Chondrocyte (in vitro differentiated cells): ENCODE data around the gene KIF6. TPM values are rescaled to one million over a fixed set of nuclear protein-coding genes. Genes with fewer than 3 reads are reported as not detected.

Experiments
- DNase-seq: peaks from one replicate; pipeline ENCODE4 v3.0.0; 2021; ENCODE audit warnings: mixed read lengths, low spot score
- H3K27ac Mint-ChIP-seq: one replicate; pipeline ENCODE4 v1.8.0; 2021; ENCODE audit warnings: mild to moderate bottlenecking, moderate library complexity, mixed read lengths; ENCODE audit not compliant: unreplicated experiment
- H3K27me3 Mint-ChIP-seq: 2 replicates; pipeline ENCODE4 v1.8.0; 2021; ENCODE audit warnings: low read depth, mixed read lengths
- H3K36me3 Mint-ChIP-seq: 2 replicates; pipeline ENCODE4 v1.8.0; 2021; ENCODE audit warnings: low read depth, mixed read lengths
- H3K4me1 Mint-ChIP-seq: 2 replicates; pipeline ENCODE4 v1.8.0; 2021; ENCODE audit warnings: low read depth, mild to moderate bottlenecking, mixed read lengths
- H3K4me3 Mint-ChIP-seq: one replicate; pipeline ENCODE4 v1.8.0; 2021; ENCODE audit warnings: mild to moderate bottlenecking, moderate library complexity, mixed read lengths; ENCODE audit not compliant: unreplicated experiment
- H3K9me3 Mint-ChIP-seq: 2 replicates; pipeline ENCODE4 v1.8.0; 2021; ENCODE audit warnings: low read depth, mixed read lengths
- CTCF ChIP-seq: fragments of 200-600 bp; sonication (generic); IDR thresholded peaks from 2 replicates; pipeline ENCODE4 v1.5.0; 2021; ENCODE audit warnings: antibody characterized with exemption, mild to moderate bottlenecking, moderate library complexity
- total RNA-seq: library from RNA; stranded (reverse); gene quantifications from 3 replicates; pipeline ENCODE4 v1.2.1, GENCODE V29; 2021

KIF6 gene
- total RNA-seq, 1 donor from 2014 or later, result 0.62 TPM

GRCh38 chr6:39664173-39664572 lies 61.0 kb downstream of the KIF6 start:
- no peaks in the 10 kb centered on the region for H3K9me3 Mint-ChIP-seq
- peaks cover 8% of the 10 kb centered on the region for H3K4me1 Mint-ChIP-seq
- H3K4me3 Mint-ChIP-seq, result no peak overlapping the region
- DNase-seq, result no peak
- no peaks in the 10 kb centered on the region for H3K27me3 Mint-ChIP-seq
- H3K27ac Mint-ChIP-seq, result no peak overlapping the region
- no peaks in the 10 kb centered on the region for H3K36me3 Mint-ChIP-seq
- peak; percentile 46 for TF ChIP-seq CTCF

- H3K36me3 Mint-ChIP-seq, result no peaks in the 10 kb centered on the region
- no peaks in the 10 kb centered on the region for H3K9me3 Mint-ChIP-seq
- no peak for TF ChIP-seq CTCF
- no peaks in the 10 kb centered on the region for H3K27me3 Mint-ChIP-seq
- no peak overlapping the region for H3K27ac Mint-ChIP-seq
- DNase-seq, result no peak
- no peaks in the 10 kb centered on the region for H3K4me1 Mint-ChIP-seq
- no peak overlapping the region for H3K4me3 Mint-ChIP-seq
These were observed 67.7 kb downstream of the KIF6 start for GRCh38 chr6:39657355-39658135.

- Mint-ChIP-seq H3K36me3 (no peaks in the 10 kb centered on the region), H3K9me3 (no peaks in the 10 kb centered on the region), H3K27ac (no peak overlapping the region), H3K4me3 (no peak overlapping the region), H3K27me3 (no peaks in the 10 kb centered on the region), H3K4me1 (no peaks in the 10 kb centered on the region)
- TF ChIP-seq CTCF, result no peak
- no peak for DNase-seq
These were observed 71.1 kb downstream of the KIF6 start for GRCh38 chr6:39654121-39654520.

GRCh38 chr6:39653612-39654011 lies 71.6 kb downstream of the KIF6 start:
- Mint-ChIP-seq H3K27me3 (no peaks in the 10 kb centered on the region), H3K36me3 (no peaks in the 10 kb centered on the region), H3K4me1 (no peaks in the 10 kb centered on the region), H3K9me3 (no peaks in the 10 kb centered on the region), H3K27ac (no peak overlapping the region), H3K4me3 (no peak overlapping the region)
- TF ChIP-seq CTCF, result no peak
- no peak for DNase-seq

- Mint-ChIP-seq H3K4me3 (no peak overlapping the region), H3K36me3 (no peaks in the 10 kb centered on the region), H3K27ac (no peak overlapping the region), H3K9me3 (no peaks in the 10 kb centered on the region), H3K4me1 (peaks cover 5% of the 10 kb centered on the region), H3K27me3 (no peaks in the 10 kb centered on the region)
- TF ChIP-seq CTCF, result no peak
- DNase-seq, result no peak
These were observed 75.2 kb downstream of the KIF6 start for GRCh38 chr6:39649996-39650395.
